ENCODE results near the gene IL7R.

The IL7R gene

DNA sequence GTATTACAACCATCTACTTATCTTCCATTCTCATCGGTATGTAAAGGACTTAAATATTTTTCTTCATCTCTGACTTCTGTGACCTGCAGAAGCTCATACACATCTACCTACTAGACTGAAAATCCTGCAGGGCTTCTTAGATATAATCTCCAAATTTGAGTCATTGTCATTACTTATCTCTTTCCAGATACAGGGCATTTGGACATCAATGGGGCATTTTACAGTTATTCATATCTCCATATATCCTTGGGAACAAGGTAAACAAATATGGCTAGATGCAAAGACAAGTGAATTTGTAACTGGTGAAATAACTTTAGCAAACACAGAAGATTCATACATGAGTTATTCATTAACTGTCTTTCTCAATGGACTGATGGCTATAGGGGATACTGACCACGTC, 37.7 kb upstream of the IL7R start:
- H3K4me3 ChIP-seq (replicated peaks; ENCODE audit: low read depth, low read length): no peak overlapping the region
- TF ChIP-seq, protein P1, sequence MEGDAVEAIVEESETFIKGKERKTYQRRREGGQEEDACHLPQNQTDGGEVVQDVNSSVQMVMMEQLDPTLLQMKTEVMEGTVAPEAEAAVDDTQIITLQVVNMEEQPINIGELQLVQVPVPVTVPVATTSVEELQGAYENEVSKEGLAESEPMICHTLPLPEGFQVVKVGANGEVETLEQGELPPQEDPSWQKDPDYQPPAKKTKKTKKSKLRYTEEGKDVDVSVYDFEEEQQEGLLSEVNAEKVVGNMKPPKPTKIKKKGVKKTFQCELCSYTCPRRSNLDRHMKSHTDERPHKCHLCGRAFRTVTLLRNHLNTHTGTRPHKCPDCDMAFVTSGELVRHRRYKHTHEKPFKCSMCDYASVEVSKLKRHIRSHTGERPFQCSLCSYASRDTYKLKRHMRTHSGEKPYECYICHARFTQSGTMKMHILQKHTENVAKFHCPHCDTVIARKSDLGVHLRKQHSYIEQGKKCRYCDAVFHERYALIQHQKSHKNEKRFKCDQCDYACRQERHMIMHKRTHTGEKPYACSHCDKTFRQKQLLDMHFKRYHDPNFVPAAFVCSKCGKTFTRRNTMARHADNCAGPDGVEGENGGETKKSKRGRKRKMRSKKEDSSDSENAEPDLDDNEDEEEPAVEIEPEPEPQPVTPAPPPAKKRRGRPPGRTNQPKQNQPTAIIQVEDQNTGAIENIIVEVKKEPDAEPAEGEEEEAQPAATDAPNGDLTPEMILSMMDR (IDR thresholded peaks at IDR 0.05; ENCODE audit: low read length, missing control alignments): no peak
- no peak for DNase-seq (ENCODE audit: low read depth)

DNA sequence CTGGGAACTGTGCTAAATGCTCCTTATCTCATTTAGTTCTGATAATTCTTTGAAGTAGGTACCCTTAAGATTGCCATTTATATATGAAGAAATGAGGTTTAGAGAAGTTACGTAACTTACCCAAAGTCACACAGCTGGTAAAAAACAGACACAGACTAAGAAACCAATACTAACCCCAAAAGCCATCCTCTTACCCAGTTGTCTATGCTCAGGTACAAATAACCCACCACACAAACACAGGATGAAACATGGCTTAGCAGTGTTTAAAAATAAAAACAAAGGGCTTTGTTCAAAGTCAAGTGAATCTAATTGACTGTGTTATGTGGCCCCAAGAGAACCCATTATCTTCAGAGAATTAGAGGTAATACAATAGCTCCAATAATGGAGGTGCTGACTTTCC, 37.0 kb upstream of the IL7R start:
- TF ChIP-seq, protein P1 (IDR thresholded peaks at IDR 0.05; ENCODE audit: low read length, missing control alignments): no peak
- no peak overlapping the region for H3K4me3 ChIP-seq (replicated peaks; ENCODE audit: low read depth, low read length)
- no peak for DNase-seq (ENCODE audit: low read depth)

DNA sequence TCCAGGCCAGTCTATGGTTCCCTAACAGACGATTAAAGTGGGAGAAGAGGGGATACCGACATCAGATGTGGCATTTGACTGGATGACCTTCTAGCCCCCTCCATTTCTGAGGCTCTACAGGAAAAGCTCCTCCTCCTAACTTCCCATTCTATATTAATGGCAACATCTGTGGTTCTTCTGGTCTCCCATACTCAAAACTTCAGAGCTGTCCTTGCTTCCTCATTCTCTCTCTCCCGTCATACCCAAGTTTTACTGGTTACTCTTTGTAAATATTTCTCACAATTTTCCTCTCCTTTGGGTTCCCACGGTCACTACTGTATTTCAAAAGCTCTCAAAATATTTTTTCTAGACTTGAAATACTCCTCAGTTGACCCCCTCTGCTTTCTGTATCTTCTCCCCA, 36.0 kb upstream of the IL7R start:
- no peak overlapping the region for H3K4me3 ChIP-seq (replicated peaks; ENCODE audit: low read depth, low read length)
- TF ChIP-seq, protein P1 (IDR thresholded peaks at IDR 0.05; ENCODE audit: low read length, missing control alignments): no peak

DNA sequence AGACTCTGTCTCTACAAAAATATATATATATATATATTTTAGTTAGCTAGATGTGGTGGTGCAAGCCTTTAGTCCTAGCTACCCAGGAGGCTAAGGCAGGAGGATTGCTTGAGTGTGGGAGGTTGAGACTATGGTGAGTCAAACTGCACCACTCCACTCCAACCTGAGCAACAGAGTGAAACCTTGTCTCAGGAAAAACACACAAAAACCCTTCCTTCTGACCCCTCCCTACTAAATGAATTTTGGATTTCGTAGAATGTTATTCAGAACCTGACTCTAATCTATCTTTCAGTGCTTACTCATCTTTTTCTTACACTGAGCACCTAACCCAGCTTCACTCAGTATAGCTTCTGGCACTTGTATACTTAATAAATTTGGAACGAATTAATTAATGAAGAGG, 35.2 kb upstream of the IL7R start:
- TF ChIP-seq, protein P1 (IDR thresholded peaks at IDR 0.05; ENCODE audit: low read length, missing control alignments): no peak
- no peak overlapping the region for H3K4me3 ChIP-seq (replicated peaks; ENCODE audit: low read depth, low read length)
- no peak for DNase-seq (ENCODE audit: low read depth)

More for the DNA sequence above, 36.0 kb upstream of the IL7R start:
- DNase-seq (ENCODE audit: low read depth): no peak

DNA sequence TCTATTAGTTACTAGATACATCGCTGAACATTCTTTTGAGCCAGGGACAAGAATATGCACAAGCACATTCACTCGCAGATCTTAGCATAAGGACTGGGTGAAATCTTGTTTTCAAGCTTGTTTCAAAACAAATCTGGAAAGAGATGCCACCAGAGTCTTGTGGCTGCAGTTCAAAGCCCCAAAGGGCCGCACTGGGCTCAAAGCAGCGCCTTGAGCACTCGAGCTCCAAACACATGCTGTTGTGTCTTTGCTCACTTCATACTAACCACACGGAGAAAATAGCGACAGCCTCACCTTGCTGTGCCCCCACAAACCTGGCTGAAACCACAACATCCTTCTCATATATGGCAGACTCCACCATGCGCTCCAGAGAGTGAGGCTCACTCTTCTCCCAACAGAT, 34.2 kb upstream of the IL7R start:
- no peak overlapping the region for H3K4me3 ChIP-seq (replicated peaks; ENCODE audit: low read depth, low read length)
- DNase-seq (ENCODE audit: low read depth): no peak
- TF ChIP-seq, protein P1 (IDR thresholded peaks at IDR 0.05; ENCODE audit: low read length, missing control alignments): no peak

DNA sequence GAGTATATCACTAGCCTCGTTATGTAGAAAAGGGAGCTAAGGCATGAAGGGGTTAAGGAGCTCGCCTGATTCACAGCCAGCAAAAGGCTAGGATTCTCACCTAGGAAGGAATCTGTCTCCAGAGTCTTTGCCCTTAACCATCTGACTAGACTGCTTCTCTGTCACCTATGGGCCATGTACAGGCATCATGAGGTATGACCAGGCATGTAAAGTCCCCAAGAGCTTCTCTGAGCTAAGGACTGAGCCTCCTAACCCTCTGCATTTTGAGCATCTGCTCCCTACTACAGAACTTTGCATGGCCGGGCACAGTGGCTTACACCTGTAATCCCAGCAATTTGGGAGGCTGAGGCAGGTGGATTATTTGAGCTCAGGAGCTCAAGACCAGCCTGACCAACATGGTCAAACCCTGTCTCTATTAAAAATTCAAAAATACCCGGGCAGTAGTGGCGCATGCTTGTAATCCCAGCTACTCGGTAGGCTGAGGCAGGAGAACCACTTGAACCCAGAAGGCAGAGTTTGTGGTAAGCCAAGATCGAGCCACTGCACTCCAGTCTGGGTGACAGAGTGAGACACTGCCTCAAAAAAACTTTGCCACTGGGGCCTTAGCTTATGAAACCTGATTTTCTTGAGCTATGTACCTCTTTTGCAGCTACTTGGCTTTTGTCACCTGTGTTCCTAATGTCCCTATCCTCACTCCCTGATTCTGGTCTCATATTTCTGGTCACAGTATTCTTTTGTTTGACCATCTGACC, 33.2 kb upstream of the IL7R start:
- DNase-seq (ENCODE audit: low read depth): no peak

More for the DNA sequence above, 33.2 kb upstream of the IL7R start:
- TF ChIP-seq, protein P1 (IDR thresholded peaks at IDR 0.05; ENCODE audit: low read length, missing control alignments): no peak
- no peak overlapping the region for H3K4me3 ChIP-seq (replicated peaks; ENCODE audit: low read depth, low read length)

All from fibroblast of pulmonary artery (primary cell).